ENCODE measurements around the gene BOD1L1. TPM values are rescaled to one million over a fixed set of nuclear protein-coding genes. Genes with fewer than 3 reads are reported as not detected.

Gene BOD1L1
- total RNA-seq, 1 experiment from 2014 or later = 22.0 TPM

DNA sequence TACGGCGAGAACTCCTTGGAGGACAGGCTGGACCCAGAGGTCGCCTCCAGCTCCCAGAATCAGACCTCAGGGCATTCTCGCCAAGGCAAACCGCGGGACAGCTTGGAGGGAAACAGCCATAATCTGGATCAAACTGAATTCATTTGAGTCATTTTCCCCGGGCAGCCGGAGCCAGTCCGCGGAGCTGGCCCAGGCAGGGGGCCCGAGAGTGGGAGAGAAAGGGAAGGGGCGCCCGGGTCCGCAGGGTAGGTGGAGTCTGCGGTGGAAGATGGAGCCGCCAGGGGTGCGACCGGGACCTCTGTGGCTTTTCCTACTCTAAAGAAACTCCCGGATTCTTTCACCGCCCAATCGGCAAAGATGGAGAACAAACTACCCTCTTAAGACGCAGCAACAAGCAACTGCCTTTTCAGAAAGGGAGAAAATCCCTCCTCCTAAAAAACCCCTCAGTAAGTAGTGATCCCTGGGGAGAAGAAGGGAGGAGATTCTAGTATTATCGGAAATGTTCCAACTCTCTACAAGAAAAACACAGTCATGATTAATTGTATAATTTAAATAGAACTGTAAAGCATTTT, 88.4 kb downstream of the BOD1L1 start:
- no peak for ATAC-seq
- Histone ChIP-seq H3K27me3 (ENCODE audit: low read length) (peaks cover 62% of the 10 kb centered on the region), H3K4me2 (ENCODE audit: low read length) (no peak overlapping the region), H3K9me2 (replicated peaks; ENCODE audit: low read length) (no peaks in the 10 kb centered on the region), H3K36me3 (ENCODE audit: low read depth, low read length) (no peaks in the 10 kb centered on the region), H3K4me1 (ENCODE audit: insufficient read depth, low read length) (no peaks in the 10 kb centered on the region), H3K4me3 (ENCODE audit: low read length) (no peak overlapping the region), H4K20me1 (ENCODE audit: low read length) (no peaks in the 10 kb centered on the region), H3K79me2 (ENCODE audit: low read length) (no peaks in the 10 kb centered on the region), H3K9me3 (ENCODE audit: low read length) (no peaks in the 10 kb centered on the region), H3F3A (ENCODE audit: low read length, unreplicated experiment) (no peaks in the 10 kb centered on the region), H3K9ac (ENCODE audit: low read length) (no peak overlapping the region), H2AFZ (ENCODE audit: low read length) (no peak overlapping the region), H3K27ac (ENCODE audit: low read length) (no peak overlapping the region)
- no TSS peak for BruUV-seq (replicated peaks)
- CTCF ChIA-PET = no interaction called here
- TF ChIP-seq CTCF (conservative IDR thresholded peaks at IDR 0.05; ENCODE audit: low read depth, low read length) (no peak), EZH2phosphoT487 (IDR thresholded peaks at IDR 0.05; ENCODE audit: borderline replicate concordance, low read length) (no peak), EZH2 (IDR thresholded peaks at IDR 0.05; ENCODE audit: low read length, unreplicated experiment) (no peak)
- intact Hi-C loops (cut with micrococcal nuclease) = no loop called here
- DNase-seq = no peak
- POLR2A ChIA-PET (ENCODE audit: unreplicated experiment) = no interaction called here

DNA sequence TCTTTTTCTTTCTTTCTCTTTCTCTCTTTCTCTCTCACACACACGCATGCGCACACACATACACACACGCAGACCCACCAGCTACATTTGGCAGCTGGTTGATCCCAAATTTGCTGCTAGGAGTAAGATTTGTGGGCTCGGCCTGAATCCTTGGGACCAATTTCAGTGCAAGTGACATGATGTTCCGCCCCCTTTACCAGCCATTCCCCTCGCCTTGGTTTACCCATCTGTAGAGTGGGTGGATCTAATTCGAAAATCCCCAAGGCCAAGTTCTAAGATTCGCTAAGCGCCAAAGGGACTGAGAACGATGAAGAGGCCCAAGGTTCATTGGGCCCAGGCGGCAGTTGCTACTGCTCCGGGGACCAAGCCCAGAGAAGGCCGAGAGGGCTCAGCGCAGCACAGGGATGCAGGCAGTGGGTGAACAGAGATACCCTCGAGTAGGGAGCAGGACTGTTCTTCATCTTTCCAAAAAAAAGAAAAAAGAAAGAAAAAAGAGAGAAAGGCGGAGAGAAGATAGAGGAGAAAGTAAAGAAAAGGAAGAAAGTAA, 89.0 kb downstream of the BOD1L1 start:
- no peak overlapping the region for H2AFZ ChIP-seq (ENCODE audit: low read length)
- H3K4me3 ChIP-seq (ENCODE audit: low read length) = no peak overlapping the region
- H3K27ac ChIP-seq (ENCODE audit: low read length) = no peak overlapping the region
- TF ChIP-seq CTCF (conservative IDR thresholded peaks at IDR 0.05; ENCODE audit: low read depth, low read length) (no peak), EZH2phosphoT487 (IDR thresholded peaks at IDR 0.05; ENCODE audit: borderline replicate concordance, low read length) (no peak), EZH2 (IDR thresholded peaks at IDR 0.05; ENCODE audit: low read length, unreplicated experiment) (no peak)
- intact Hi-C loops (cut with micrococcal nuclease) = no loop called here
- no peak overlapping the region for H3K9ac ChIP-seq (ENCODE audit: low read length)
- ATAC-seq (no peak), DNase-seq (no peak)
- POLR2A ChIA-PET (ENCODE audit: unreplicated experiment) = no interaction called here
- peaks cover 68% of the 10 kb centered on the region for H3K27me3 ChIP-seq (ENCODE audit: low read length)
- H3F3A ChIP-seq (ENCODE audit: low read length, unreplicated experiment) = no peaks in the 10 kb centered on the region
- H4K20me1 ChIP-seq (ENCODE audit: low read length) = no peaks in the 10 kb centered on the region
- no TSS peak for BruUV-seq (replicated peaks)
- H3K9me2 ChIP-seq (replicated peaks; ENCODE audit: low read length) = no peaks in the 10 kb centered on the region
- CTCF ChIA-PET = no interaction called here
- H3K4me2 ChIP-seq (ENCODE audit: low read length) = no peak overlapping the region
- no peaks in the 10 kb centered on the region for H3K4me1 ChIP-seq (ENCODE audit: insufficient read depth, low read length)
- no peaks in the 10 kb centered on the region for H3K36me3 ChIP-seq (ENCODE audit: low read depth, low read length)
- no peaks in the 10 kb centered on the region for H3K9me3 ChIP-seq (ENCODE audit: low read length)
- H3K79me2 ChIP-seq (ENCODE audit: low read length) = no peaks in the 10 kb centered on the region

GRCh38 chr4:13537832-13538177, 89.7 kb downstream of the BOD1L1 start:
- no peaks in the 10 kb centered on the region for H3K36me3 ChIP-seq (ENCODE audit: low read depth, low read length)
- H4K20me1 ChIP-seq (ENCODE audit: low read length) = no peaks in the 10 kb centered on the region
- DNase-seq (no peak), ATAC-seq (no peak)
- intact Hi-C loops (cut with micrococcal nuclease) = no loop called here
- no peak overlapping the region for H3K27ac ChIP-seq (ENCODE audit: low read length)
- no peak overlapping the region for H3K9ac ChIP-seq (ENCODE audit: low read length)
- TF ChIP-seq EZH2phosphoT487 (IDR thresholded peaks at IDR 0.05; ENCODE audit: borderline replicate concordance, low read length) (no peak), EZH2 (IDR thresholded peaks at IDR 0.05; ENCODE audit: low read length, unreplicated experiment) (no peak), CTCF (conservative IDR thresholded peaks at IDR 0.05; ENCODE audit: low read depth, low read length) (no peak)
- no peak overlapping the region for H2AFZ ChIP-seq (ENCODE audit: low read length)
- H3K27me3 ChIP-seq (ENCODE audit: low read length) = peaks cover 68% of the 10 kb centered on the region
- ChIA-PET CTCF (no interaction called here), POLR2A (ENCODE audit: unreplicated experiment) (no interaction called here)
- no peaks in the 10 kb centered on the region for H3K9me3 ChIP-seq (ENCODE audit: low read length)
- H3K4me2 ChIP-seq (ENCODE audit: low read length) = no peak overlapping the region
- no peaks in the 10 kb centered on the region for H3K9me2 ChIP-seq (replicated peaks; ENCODE audit: low read length)
- no TSS peak for BruUV-seq (replicated peaks)
- no peak overlapping the region for H3K4me3 ChIP-seq (ENCODE audit: low read length)
- no peaks in the 10 kb centered on the region for H3K79me2 ChIP-seq (ENCODE audit: low read length)
- H3K4me1 ChIP-seq (ENCODE audit: insufficient read depth, low read length) = no peaks in the 10 kb centered on the region
- no peaks in the 10 kb centered on the region for H3F3A ChIP-seq (ENCODE audit: low read length, unreplicated experiment)

Data from PC-3 (cell line).